Globus pallidus (tissue), 1 donor: ENCODE data around the gene CRACDL.
"Not testable (repeated sequence)": the region's sequence is repeated elsewhere in the genome, so short reads cannot be mapped to it uniquely, and the experiment has no call there.

Experiments used
- DNase-seq: peaks from one replicate; pipeline ENCODE4 v3.0.0-alpha.2; 2015; ENCODE audit warnings: low spot score

The CRACDL gene

GRCh38 chr2:98773907-98774306, 162.1 kb downstream of the CRACDL start:
- DNase-seq = no peak

GRCh38 chr2:98773169-98773568, 162.9 kb downstream of the CRACDL start:
- no peak for DNase-seq

- DNase-seq = no peak
Measured at GRCh38 chr2:98772536-98772935, 163.5 kb downstream of the CRACDL start.

- DNase-seq = no peak
Measured at GRCh38 chr2:98771721-98772524, 164.1 kb downstream of the CRACDL start.

- DNase-seq = no peak
Measured at GRCh38 chr2:98771264-98771663, 164.8 kb downstream of the CRACDL start.

GRCh38 chr2:98769784-98770183, 166.2 kb downstream of the CRACDL start:
- DNase-seq = no peak

GRCh38 chr2:98769114-98769476, 166.9 kb downstream of the CRACDL start:
- DNase-seq = no peak

- DNase-seq = no peak
Measured at GRCh38 chr2:98768384-98769113, 167.5 kb downstream of the CRACDL start.

GRCh38 chr2:98764499-98764898, 171.5 kb downstream of the CRACDL start:
- no peak for DNase-seq

- DNase-seq = no peak
Measured at GRCh38 chr2:98763209-98763951, 172.6 kb downstream of the CRACDL start.

- DNase-seq = no peak
Measured at GRCh38 chr2:98761909-98762308, 174.1 kb downstream of the CRACDL start.

- DNase-seq = peak; percentile 54
Measured at GRCh38 chr2:98761267-98761781, 174.7 kb downstream of the CRACDL start.

GRCh38 chr2:98759827-98760625, 176.0 kb downstream of the CRACDL start:
- DNase-seq = no peak

GRCh38 chr2:98759338-98759737, 176.7 kb downstream of the CRACDL start:
- no peak for DNase-seq

- DNase-seq = peak; percentile 75
Measured at GRCh38 chr2:98757904-98758421, 178.1 kb downstream of the CRACDL start.

GRCh38 chr2:98753801-98754200, 182.2 kb downstream of the CRACDL start:
- DNase-seq = no peak

GRCh38 chr2:98752711-98753110, 183.3 kb downstream of the CRACDL start:
- DNase-seq = not testable (repeated sequence)

- DNase-seq = no peak
Measured at GRCh38 chr2:98751748-98752147, 184.3 kb downstream of the CRACDL start.

- no peak for DNase-seq
Measured at GRCh38 chr2:98750593-98751282, 185.3 kb downstream of the CRACDL start.

GRCh38 chr2:98749066-98749450, 187.0 kb downstream of the CRACDL start:
- peak; percentile 68 for DNase-seq
